Fibroblast of the conjunctiva (primary cell): Measurements from ENCODE around the gene ZNF771.

ENCODE experiments used
- DNase-seq: peaks from one replicate; pipeline ENCODE4 v3.0.0-alpha.2; 2010; ENCODE audit warnings: low read depth

ZNF771 gene

DNA sequence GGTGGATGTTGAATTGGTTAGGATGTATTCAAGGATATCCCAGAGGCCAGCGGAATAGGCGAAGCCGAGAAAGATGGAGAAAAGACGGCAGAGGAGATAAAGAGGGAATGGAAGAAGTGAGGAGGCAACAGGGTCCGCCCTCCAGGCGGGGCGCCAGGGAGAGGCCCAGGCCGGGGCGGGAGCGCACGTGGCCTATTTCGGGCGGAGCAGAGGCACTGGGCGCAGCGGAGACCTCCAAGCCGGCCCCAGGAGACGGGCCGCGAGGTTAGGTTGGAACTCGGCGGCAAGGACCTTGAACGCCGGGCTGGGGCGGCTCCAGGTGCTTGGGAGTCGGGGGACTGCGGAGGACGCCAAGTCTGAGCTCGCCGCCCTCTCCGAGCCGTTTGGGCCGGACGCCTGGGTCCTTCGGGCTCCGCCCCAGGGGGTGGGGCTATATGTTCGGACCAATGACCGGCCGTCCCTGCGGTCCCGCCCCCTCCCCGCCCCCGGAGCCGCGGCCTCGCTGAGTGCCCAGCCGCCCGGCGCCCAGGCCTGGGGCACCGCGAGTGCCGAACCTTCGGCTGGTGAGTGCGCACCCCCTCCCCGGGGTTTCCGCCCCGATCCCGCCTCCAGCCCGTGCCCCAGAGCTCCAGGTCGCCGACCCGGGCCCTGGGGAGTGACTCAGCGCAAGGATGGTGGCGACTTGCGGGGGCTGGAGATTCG, at the start of gene ZNF771:
Gene ZNF771 (plus strand): TSS at position 505 of the 702 bp plus-strand sequence. CDS start 448 bp downstream, outside the sequence.
- DNase-seq, result peak; percentile 72

DNA sequence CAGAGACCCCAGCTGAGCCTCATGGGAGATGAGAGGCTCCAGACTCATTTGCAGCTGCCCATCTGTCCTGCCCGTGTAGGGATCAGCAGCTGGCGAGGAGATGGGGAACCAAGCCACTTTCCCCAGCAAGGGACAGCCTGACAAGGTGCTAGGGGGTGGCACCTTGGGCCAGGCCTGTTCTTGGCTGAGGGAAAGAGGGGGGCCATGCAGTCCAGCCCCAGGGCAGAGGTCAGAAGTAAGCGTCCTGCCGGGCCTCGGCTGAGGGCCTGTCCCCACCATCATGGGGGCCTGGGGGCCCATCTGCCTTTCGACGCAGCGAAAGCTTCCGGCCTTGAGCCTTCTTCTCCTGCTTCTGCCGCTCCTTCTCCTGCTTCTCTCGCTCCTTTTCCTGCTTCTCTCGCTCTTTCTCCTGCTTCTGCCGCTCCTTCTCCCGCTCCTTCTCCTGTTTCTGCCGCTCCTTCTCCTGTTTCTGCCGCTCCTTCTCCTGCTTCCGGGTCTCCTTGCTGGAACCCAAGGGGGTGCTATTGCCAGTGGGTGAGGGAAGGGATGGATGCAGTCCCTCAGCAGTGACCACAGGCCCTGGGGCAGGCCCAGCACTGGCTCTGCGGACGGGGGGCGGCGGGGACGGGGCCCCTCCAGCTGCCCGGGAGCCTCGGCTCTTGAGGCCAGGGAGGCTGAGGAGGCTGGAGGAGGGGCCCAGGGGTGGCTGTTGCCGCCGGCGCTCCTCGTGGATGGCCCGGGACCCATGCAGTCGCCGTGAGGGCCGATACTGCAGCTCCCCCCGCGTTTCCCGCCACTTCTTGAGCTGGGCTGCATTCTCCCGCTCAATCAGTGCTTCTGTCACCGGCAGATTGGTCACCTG, 49.5 kb upstream of the ZNF771 start:
- no peak for DNase-seq

DNA sequence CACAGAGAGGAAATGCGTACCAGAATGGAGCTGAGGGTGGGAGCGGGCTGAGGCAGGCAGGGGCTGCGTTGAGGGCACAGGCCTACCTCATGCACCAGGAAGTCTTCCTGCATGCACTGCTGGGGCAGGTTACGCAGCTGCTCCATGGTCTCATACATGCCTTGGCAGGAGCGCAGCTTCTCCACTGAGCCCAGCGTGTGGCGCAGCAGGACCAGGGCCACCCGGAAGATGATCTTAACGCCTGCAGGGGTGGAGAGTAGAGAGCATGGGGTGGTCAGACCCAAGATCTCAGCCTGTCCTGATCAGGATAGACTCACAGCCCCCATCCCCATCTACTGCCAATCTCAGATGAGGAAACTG, 48.8 kb upstream of the ZNF771 start:
- DNase-seq, result no peak

DNA sequence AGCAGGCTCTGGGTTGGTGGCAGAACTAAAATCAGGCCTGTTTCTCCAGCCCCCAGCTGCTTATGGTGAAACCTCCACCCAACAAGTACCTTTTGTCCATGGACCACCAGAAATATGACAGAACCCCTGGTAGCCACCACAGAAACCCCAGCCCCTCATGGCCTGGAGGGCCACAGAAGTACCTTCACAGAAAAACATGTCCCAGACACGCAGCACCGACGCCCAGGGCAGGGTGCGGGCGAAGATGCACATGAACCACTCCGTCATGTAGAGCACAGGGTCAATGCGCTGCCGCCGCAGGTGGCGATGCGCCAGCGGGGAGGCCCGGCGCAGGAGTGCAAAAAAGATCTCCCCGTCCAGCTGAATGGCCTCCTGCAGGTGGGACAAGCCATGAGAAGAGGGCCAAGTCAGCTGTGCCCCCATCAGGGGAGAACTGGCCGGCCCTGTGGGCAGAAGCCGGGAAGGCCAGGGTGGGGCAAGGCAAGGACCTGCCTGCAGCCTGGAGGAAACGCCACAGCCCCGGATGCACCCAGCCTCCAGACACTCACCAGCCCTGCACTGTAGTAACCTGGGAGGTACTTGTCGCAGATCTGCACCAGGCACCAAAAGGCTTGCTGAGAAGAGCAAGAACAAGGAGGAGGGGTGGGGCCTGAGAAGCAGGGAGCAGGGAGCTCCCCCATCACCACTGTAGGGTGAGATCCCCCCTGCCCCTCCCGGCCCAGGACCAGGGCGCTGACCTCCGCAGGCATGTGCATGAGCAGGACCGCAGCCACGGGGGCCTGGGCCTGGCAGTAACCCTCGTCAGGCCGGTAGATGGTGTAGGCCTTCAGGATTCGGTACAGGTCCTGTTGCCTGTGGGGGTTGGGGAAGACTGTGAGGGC, 48.2 kb upstream of the ZNF771 start:
- DNase-seq, result no peak

DNA sequence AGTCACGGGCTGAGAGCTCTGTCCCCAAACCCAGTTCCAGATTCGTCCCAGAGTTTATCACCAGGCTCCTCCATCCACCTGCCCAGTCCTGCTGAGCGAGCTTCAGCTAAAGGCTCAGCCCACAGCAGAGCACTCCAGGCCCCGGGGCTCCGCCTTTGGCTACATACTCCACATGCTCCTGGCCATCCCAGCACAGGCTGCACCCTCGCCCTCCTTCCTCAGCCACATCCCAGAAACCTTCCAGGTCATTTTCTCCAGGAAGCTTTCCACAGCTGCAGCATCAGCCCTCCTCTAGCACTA, 47.6 kb upstream of the ZNF771 start:
- no peak for DNase-seq

DNA sequence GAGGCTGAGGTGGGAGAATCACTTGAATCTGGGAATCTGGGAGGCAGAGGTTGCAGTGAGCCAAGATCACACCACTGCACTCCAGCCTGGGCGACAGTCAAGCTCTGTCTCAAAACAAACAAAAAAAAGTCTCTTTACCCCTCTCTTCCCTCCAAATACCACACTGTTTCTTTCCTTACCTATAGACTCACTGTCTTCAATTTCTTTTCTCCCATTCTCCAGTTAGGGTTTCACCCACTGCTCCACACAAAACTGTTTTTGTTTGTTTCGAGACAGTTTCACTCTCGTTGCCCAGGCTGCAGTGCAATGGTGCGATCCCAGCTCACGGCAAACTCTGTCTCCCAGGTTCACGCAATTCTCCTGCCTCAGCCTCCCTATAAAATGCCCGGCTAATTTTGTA, 46.2 kb upstream of the ZNF771 start:
- DNase-seq, result no peak

DNA sequence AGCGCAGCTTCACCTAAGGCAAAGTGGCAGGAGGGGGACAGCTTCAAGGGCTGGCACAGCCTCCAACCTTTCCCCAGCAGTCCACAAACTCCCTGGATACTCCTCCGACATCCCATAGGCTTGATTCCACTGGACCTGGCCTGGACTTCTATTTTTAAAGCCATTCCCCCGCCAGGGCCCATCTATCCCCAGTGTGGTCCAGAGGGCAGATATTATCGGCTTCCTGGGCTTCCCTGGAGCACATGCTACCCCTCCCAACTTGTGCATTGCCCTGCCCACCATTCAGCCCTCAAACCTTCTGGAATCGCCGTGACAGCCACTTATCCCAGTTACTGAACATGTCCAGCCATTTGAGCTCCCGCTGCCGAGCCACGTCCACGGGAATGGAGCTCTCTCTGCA, 42.2 kb upstream of the ZNF771 start:
- DNase-seq, result no peak

DNA sequence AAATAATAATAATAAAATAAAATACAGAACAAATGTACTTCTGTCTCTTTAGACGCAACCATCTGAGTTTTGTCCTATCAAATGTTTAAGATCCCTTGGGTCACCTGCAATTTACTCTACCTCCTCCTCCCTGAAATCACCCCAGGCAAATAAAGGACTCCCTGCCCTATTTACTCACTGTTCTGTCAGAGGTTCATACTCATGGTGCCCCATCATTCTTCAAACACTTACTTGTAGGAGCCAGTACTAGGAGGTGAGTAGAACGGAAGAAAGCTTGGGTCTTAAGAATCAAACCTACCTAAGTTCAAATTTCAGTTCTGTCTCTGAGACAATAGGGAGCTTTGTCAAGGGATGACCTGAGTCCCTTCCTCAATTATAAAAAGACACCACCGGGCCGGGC, 40.9 kb upstream of the ZNF771 start:
- DNase-seq, result no peak

DNA sequence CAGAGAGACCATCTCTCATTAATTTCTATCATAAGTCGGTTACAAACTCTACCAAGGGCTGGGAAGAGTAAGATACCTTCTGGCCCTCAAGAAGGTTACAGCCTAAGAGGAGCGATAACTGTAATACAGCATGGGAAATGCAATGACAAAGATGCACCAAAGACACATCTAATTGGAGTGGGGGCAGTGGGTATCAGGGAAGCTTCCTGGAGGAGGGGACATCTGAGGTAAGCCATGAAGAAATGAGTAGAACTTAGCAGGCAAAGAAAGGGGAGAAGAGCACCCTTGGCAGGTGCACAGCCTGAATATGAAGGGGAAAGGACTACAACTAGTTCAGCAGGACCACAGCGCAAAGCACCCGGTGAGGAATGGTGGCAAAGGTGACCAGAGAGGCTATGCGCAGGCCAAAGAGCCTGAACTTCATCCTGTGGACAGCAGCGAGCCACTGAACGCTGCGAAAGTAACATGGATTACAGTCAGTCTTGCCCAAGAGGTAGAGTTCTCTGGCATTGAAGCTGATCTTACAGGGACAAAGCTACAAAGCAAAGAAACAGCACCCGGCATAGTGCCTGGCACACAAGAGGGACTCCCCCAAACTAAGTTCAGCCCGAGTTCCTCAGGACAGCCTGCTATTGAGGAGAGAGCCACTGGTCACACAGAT, 39.9 kb upstream of the ZNF771 start:
- DNase-seq, result no peak

DNA sequence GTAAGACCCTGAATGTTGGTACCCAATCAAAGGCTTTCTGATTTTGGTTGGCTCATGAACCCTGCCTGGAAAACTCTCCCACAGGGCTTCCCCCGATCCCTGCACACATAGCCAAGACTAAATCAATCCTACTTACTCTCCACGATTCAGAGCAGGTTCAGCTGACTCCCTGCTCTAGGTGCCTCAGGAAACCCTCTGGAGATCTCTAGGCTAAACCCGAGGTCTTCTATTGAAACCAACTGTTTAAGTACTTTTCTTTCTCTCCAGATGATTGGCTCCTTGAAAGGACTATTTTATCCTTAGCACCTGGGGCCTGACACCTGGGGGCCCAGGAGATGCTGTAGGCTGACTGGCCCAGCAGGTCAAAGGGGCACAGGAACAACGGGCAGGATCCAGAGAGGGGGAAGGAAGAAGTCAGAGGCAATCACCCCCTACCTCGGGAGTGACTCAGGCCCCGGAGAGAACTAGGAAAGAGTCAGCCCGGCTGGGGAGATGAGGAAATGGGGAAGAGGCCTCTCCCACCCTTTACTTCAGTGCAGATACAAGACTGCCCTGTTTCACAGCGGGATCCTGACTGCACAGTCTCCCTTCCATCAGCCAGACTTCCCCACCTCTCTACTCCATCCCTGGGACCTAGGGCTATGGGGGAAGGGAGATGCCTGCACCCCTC, 39.1 kb upstream of the ZNF771 start:
- no peak for DNase-seq

DNA sequence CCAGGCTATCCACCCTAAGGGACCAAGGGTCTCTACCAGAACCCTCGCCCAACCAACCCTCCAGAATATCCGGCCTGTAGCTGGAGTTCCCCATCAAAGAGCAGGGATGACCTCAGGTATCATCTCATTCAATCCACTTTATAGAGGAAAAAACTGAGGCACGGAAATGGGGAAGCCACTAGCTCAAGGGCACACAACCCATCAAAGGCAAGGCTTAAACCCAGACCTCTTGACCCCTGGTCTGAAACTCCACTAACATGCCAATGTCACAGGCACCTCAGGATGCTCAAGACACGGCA, 38.7 kb upstream of the ZNF771 start:
- DNase-seq, result no peak

DNA sequence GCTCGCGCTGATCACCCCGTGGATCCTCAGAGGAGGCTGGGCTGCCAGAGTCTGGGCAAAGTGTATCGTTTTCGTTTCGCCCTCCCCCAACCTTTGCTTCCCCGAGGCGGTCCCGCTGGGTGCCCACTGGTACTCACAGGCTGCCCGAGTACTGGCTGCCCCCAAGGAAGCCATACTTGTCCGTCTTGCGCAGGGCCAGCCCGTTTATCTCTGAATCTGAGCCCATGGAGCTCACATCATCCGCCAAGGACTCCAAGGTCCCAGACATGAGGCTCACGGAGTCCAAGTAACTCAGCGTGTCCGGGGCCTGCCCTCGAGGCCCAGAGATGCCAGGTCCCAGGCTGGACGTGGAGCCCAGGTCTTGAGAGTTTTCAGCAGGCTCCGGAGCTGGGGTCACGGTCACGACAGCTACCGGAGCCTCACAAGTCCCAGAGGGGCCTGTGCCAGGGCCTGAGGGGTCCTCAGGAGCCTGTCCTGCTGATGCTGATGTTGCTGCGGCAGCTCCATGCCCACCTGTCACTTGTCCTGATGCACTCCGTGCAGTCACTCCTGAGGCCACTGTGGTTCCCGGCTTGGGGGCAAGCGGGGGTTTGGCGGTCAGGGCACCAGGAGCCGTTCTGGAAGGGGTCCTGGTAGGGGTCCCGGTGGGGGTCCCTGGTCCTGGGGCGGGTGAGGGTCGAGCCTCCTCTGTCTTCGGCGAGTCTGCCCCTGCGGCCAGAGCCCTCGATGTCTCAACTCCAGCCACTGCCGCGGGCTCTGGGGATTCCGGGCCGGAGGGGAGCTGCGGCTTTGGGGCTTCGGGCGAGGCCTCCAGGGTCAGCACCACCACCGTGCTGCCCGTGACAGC, 38.1 kb upstream of the ZNF771 start:
- no peak for DNase-seq

DNA sequence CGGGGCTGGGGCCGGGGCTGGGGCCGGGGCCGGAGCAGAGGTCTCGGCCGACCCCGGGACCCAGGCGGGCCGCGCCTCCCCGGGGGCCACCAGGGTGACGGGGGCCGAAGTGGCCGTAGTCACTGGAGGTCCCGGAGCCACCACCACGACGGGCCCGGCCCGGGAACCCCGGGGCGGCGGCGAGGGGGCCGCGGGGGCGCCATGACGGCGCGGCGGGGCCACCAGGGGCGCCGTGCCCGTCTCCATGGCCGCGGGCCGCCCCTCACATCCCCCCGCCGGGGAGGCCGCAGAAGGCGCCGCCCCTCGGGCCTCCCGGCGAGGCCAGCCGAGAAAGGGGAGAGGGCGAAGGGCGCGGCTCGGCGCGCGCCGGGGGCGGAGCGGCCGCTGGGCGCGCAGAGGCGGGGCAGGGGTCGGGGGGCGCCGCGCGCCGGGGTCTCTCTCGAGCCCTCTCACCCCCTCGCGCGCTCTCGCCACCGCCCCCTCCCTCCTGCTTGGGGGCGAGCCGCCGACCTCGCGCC, 37.4 kb upstream of the ZNF771 start:
- no peak for DNase-seq

DNA sequence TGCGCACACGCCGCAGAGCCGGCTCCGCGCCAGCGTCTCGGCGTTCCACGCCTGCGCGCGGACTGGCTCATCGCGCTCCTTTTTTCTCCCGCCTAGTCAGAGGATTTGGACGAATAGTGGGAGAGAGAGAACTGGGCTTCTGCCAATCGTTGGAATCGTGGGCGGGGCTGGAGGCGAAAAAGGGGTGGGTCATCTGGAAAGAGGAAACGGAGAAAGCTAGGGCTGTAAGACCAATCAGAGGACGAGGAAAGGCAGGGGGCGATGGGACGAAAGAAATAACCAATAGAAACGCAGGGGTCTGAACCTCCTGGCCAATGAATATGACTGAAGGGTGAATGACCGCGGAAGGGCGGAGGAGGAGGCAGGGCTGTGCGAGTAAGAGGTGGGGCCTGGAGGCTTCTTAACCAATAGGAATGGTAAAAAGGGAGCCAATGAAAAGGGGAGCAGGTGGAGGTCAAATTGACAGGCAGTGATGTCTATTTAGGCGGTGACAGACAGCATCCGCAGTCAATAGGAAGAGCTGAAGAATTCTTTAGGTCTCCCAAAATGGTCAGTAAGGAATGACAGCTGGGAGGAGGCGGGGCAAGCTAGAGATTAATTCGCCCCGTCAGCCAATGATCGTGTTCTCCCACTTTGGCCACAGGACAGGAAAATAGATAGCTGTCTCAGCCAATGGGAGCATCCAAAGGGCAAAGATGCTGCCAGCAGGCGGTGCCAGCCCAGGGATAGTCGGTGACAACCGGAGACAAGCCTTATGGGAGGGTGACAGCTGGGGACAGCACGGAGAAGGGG, 36.8 kb upstream of the ZNF771 start, which contains the start of gene TBC1D10B:
Gene TBC1D10B (minus strand): TSS at position 39 of the 792 bp plus-strand sequence. CDS start 311 bp downstream, outside the sequence.
- peak; percentile 100 for DNase-seq

DNA sequence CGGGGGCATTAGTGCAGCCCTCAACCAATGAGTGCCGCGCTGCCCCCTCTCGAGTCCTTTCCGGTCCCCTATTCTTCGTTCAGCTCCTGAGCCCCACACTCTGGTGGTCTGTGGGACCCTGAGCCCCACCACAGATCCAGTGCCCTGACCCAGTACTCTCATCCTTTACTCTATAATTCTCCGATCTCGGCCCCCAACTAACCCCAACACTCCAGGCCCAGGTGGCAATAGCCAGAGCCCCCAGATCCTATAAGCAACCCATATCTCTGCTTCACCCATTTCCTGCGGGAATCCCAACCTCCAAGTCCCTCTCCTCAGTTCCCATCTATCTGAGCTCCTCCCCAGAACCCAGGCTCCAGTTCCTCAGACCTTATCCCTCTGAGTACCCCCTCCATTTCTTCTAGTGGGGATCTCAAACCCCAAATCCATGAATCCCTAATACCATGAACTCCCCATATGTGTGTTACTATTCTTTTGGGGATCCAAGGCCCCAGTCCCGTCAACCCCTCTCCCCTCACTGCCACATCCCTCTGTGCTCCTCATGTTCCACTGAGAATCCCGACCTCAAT, 36.1 kb upstream of the ZNF771 start:
- DNase-seq, result no peak

DNA sequence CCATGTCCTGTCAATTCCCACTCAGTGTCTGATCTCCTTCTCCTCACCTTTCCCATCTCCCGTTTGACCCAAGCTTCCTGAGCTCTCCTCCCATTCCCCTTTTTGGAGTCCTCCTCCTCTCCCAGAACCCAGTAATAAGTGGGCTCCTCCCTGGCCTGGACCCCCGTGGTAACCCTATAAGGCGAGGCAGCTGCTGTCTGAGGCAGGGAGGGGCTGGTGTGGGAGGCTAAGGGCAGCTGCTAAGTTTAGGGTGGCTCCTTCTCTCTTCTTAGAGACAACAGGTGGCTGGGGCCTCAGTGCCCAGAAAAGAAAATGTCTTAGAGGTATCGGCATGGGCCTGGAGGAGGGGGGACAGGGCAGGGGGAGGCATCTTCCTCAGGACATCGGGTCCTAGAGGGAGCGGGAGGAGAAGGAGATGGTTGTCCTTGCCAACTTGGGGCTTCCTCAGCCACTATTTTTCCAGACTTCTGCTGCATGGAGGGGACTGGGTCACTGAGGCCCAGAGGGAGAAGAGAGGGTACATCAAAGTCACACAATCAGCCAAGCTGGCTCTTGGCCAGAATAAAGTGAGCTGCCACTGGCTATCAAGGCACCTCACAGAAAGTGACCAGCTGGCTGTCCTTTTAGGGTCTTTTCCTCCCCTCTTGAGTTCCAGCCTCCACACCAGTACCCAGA, 35.2 kb upstream of the ZNF771 start:
- no peak for DNase-seq

DNA sequence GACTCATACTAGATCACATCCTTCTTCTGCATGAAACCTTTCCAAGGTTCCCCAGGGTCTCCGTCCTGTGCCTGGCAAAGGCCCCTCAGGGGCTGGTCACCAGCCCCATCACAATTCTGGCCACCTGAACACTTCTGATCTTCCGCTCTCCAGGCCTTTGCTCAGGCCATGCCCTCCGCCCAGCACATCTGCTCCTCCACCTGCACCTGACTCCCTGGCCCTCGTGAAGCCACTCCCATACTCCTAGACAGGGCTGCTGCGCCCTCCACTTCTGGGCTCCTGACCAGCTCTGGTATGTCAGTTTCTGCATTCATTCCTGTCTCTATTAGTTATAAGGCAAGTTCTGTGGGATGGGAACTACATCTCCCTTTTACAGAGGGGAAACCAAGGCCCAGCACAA, 34.7 kb upstream of the ZNF771 start:
- DNase-seq, result no peak

DNA sequence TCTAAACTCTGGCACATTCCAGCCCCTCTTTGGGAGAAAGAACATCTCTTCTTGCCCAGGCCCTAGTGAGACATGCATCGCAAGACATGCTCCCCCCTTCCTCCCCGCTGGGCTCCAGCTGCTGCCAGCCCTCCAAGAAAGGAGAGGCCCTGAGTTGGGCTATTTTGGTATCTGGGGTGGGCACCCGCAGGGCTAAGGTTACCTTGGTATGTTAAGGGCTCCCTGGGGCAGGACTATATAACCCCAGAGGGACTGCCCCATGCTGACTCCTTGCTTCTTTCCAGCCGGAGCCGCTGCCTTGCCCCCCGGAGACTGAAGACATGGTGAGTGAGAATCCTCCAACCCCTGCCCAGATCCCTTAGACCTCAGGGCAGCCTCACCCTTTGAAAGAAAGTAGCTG, 32.9 kb upstream of the ZNF771 start, which contains the start of gene MYL11:
Gene MYL11 (plus strand): TSS at position 265 of the 400 bp plus-strand sequence. CDS start 56 bp downstream, at position 321.
- DNase-seq, result no peak

DNA sequence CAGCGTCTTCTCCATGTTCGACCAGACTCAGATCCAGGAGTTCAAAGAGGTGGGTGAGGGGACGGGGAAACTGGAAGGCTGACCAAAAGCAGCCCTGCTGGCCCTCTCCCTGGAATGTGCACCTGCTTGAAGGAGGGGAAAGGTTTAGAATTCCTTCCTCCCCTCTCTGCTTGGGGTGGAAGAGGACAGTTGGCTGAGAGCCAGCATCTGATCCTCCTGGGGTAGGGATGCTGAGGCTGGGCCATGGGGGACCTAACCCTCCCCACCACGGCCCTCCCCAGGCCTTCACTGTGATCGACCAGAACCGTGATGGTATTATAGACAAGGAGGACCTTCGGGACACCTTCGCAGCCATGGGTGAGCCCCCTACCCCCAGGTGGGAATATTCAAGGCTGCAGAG, 31.5 kb upstream of the ZNF771 start:
- no peak for DNase-seq
